Stimulated activated CD8-positive, alpha-beta memory T cell treated with anti-CD3 and anti-CD28 coated beads, Interleukin-12 subunit alpha, Interleukin-12 subunit beta, amount 100 ng/mL, for 24 hours (primary cell): Measurements from ENCODE around the gene PNPLA8.

ENCODE experiments used
- DNase-seq: peaks from one replicate; pipeline ENCODE4 v3.0.0-alpha.2; 2020; ENCODE audit errors: extremely low read depth

PNPLA8 gene

GRCh38 chr7:108442039-108442568 lies 83.8 kb downstream of the PNPLA8 start:
- no peak for DNase-seq

GRCh38 chr7:108441392-108441955 lies 84.5 kb downstream of the PNPLA8 start:
- no peak for DNase-seq

- no peak for DNase-seq
Measured at GRCh38 chr7:108440613-108441012, 85.3 kb downstream of the PNPLA8 start.

GRCh38 chr7:108436906-108437305 lies 89.0 kb downstream of the PNPLA8 start:
- no peak for DNase-seq

- DNase-seq, result no peak
Measured at GRCh38 chr7:108434010-108434409, 91.9 kb downstream of the PNPLA8 start.

- DNase-seq, result no peak
Measured at GRCh38 chr7:108431099-108431498, 94.8 kb downstream of the PNPLA8 start.

- DNase-seq, result no peak
Measured at GRCh38 chr7:108430664-108431063, 95.3 kb downstream of the PNPLA8 start.

GRCh38 chr7:108427766-108428165 lies 98.2 kb downstream of the PNPLA8 start:
- DNase-seq, result no peak

- no peak for DNase-seq
Measured at GRCh38 chr7:108425714-108426275, 100.1 kb downstream of the PNPLA8 start.

GRCh38 chr7:108424013-108424412 lies 101.9 kb downstream of the PNPLA8 start:
- no peak for DNase-seq

- DNase-seq, result no peak
Measured at GRCh38 chr7:108423089-108423989, 102.6 kb downstream of the PNPLA8 start.

GRCh38 chr7:108421720-108422331 lies 104.1 kb downstream of the PNPLA8 start:
- DNase-seq, result no peak
